GM12874 (cell line): Measurements from ENCODE around the gene DTD1.

ENCODE experiments used
- CTCF ChIP-seq: IDR thresholded peaks from 2 replicates; pipeline ENCODE4 v1.5.1; 2011; ENCODE audit warnings: low read depth, mild to moderate bottlenecking, control low read depth, low read length, moderate library complexity; ENCODE audit not compliant: insufficient read depth

Gene DTD1

GRCh38 chr20:18795366-18795765 lies 207.5 kb downstream of the DTD1 start:
- no peak for TF ChIP-seq CTCF

DNA sequence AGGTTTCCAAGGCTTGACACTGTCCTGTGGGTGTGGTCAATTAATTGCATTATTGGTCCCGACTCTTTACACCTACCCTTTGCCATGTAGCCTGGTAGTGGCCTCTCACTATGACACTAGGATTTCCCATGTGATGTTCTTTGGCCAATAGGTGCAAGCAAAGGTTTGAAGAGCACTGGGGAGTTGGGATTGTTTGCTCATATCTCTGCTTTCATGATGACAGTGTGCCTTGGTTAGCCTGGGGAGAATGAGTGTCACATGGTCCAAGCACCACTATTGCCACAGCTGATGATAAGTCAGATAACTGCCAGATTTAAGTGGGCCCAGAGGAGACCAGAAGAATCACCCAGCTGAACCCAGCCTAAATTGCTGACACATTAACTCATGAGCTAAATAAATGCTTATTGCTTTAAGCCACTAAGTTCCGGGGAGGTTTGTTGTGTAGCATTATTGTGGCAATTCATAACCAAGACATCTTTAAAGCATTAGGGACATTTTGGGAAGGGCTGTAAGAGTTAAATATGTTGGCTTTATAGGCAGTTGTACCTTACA lies 208.5 kb downstream of the DTD1 start:
- no peak for TF ChIP-seq CTCF

DNA sequence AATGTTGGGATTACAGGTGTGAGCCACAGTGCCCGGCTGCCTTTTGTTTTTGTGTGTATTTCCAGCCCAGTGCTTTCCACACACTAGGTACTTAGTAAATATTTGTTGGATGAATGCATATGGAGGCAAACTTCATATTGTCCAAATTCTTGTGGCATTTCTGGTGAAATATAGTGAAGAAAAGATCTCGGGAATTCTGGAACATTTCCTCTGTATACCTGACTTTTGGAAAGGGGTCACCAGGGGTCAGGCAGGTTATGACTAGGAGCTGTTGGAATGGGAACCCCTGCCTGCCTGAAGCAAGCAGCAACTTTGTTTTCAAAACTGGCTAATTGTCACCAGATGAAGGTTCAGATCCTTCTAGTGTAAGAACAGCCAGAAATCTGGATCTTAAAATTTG lies 213.7 kb downstream of the DTD1 start:
- TF ChIP-seq CTCF, result no peak

DNA sequence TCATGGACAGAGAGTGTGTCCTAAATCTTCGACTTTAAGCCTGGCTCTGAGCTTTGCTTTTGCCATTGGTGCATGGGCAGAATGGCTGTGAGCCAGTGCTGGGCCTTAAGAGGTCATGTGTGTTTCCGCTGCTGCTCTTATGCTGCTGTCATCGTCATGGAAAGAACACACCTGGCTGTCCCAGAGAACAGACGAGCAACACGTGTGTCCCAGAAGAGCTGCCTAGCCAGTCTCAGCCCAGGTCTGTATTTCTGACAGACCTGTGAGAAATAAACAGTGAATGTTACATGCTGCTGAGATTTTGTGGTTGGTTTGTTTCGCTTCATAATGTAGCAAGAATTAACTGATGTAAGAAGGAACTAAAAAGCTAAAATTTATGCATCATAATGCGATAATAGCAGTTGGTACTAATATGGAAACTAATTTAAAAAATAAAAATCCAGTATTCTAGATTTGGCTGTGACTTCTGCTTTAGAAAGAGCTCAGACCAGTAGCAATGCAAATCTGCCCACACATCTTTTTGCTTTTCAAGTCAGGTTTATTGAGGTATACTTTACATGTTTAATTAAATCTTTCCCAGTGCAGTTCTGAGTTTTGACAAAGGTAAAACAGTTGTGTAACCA lies 214.3 kb downstream of the DTD1 start:
- no peak for TF ChIP-seq CTCF

DNA sequence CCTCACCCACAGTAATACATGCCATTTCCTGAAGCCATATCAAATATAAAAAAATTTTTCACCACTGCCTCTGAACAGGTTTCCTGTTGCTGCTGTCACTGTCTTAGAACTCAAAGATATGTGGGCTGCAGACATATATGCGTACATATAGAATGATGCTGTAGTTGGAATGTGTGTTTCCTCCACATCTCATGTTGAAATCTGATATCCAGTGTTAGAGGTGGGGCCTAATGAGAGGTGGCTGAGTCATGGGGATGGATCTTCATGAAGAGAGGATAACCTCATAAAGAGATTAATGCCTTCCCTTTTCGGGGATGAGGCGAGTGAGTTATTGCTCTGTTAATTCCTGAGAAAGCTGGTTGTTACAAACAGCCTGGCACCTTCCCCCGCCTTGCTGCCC lies 218.0 kb downstream of the DTD1 start:
- TF ChIP-seq CTCF, result no peak

DNA sequence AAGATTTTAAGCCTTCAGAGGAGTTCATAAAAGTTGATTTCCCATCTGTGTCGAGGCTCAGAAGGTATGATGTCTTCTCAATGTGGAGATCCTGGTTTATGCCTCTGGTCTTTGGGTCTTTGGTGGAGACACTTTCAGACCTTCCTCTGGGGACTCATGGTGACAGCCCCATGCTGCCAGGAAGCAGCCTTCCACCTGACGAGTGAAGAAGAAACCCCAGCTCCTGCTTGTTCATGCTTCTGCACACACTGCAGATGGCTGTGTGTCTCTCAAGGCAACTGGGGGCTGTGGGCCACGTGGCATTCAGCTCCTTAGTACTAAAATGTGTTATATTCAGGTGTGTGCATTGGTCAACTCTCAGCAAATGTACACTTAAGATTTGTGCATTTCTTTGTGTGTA lies 220.9 kb downstream of the DTD1 start:
- no peak for TF ChIP-seq CTCF

- no peak for TF ChIP-seq CTCF
Measured at GRCh38 chr20:18811186-18811585, 223.3 kb downstream of the DTD1 start.
